Ovary (tissue), 9 donors: ENCODE data around the gene PODNL1. TPM values are rescaled to one million over a fixed set of nuclear protein-coding genes. Genes with fewer than 3 reads are reported as not detected.

Experiments used
- DNase-seq, 5 donors: peaks; one replicate each; pipeline ENCODE4 v3.0.0-alpha.2; 2019 to 2020
- H3K27ac ChIP-seq, 2 donors: fragments of 200-600 bp; one replicate each; pipeline versions ENCODE4 v1.5.1 to v1.8.0; 2019 to 2022
- H3K27me3 ChIP-seq: fragments of 200-600 bp; one replicate; pipeline ENCODE4 v1.8.0; 2022
- H3K36me3 ChIP-seq: fragments of 200-600 bp; sonication (generic); one replicate; pipeline ENCODE4 v1.5.1; 2019
- H3K4me1 ChIP-seq: one replicate; pipeline ENCODE4 v1.8.1; 2013; ENCODE audit warnings: mild to moderate bottlenecking, moderate library complexity; ENCODE audit not compliant: insufficient read depth
- H3K4me3 ChIP-seq: fragments of 200-600 bp; sonication (generic); one replicate; pipeline ENCODE4 v1.5.1; 2017
- H3K9me3 ChIP-seq, 2 donors: fragments of 200-600 bp in 1 of 2; sonication (generic) in 1 of 2; one replicate each; pipeline versions ENCODE4 v1.5.1 to v1.8.1; 2013 to 2019; ENCODE audit warnings: mild to moderate bottlenecking in 1 of 2, moderate library complexity in 1 of 2
- EP300 ChIP-seq: sonication (generic); formaldehyde crosslinking; IDR thresholded peaks from one replicate; pipeline ENCODE4 v1.6.1; 2017; ENCODE audit warnings: antibody characterized with exemption
- POLR2A ChIP-seq: fragments of 450-650 bp; IDR thresholded peaks from one replicate; pipeline ENCODE4 v1.6.1; 2017; ENCODE audit warnings: antibody characterized with exemption, mild to moderate bottlenecking, moderate library complexity
- WGBS, 3 donors: extraction: QIAGEN DNeasy Blood & Tissue Kit in 1 of 3; methylation state at CpG; one replicate each; pipeline versions ENCODE4 v1.1.5 to v1.1.7; 2013 to 2017; 5-methylcytosine and 5-hydroxymethylcytosine counted together
- intact Hi-C, 4 donors: fragments of 100-400 bp; cut with DNase I; formaldehyde crosslinking; loops; one replicate each; pipeline versions ENCODE4 v1.11.0 to v1.15.1; 2022 to 2023
- polyA plus RNA-seq, 2 donors: library from polyadenylated mRNA; stranded (reverse); fragments of 200-250 nt in 1 of 2; fragments of 350-450 nt in 1 of 2; fragmentation: Illumina TruSeq in 1 of 2; extraction: RNeasy Lipid Tissue Mini Kit (QIAGEN cat#74804) in 1 of 2; gene quantifications; one replicate each; pipeline ENCODE4 v1.2.3, GENCODE V29; 2013 to 2014
- total RNA-seq, 7 donors: library from RNA; depleted of rRNA in 2 of 7; stranded (reverse); fragments of >200 nt in 2 of 7; fragmentation: NEBNext Ultra II Directional in 3 of 7; extraction: Animal tissue kit (Norgen Biotek cat#: 25700) in 3 of 7; gene quantifications; one replicate each; pipeline versions ENCODE4 v1.1.0 to v1.2.4, GENCODE V29; 2016 to 2023
- TF ChIP-seq, protein P1 (sequence below), 3 donors: fragments of 450-650 bp in 2 of 3; fragments of 200-600 bp in 1 of 3; IDR thresholded peaks; one replicate each; pipeline versions ENCODE4 v1.5.1 to v1.8.0; 2016 to 2022; ENCODE audit warnings: antibody characterized with exemption in 3 of 3, mild to moderate bottlenecking in 1 of 3
- donor health status: DM: no; HTN: no; CAD: no; lungs with moderate emphysema.
- donor health status: DM: no; HTN: no; CAD: no.
- donor health status: Bipolar disorder and iron deficiency.
- donor health status: DM: yes; HTN: yes; CAD: no.
- donor health status: DM: no; HTN: no; CAD: no.
- donor health status: DM: yes; HTN: yes; CAD: no.

Gene PODNL1
- total and polyA plus RNA-seq, 9 donors, result 0.48 to 3.8 (median 1.4) TPM

DNA sequence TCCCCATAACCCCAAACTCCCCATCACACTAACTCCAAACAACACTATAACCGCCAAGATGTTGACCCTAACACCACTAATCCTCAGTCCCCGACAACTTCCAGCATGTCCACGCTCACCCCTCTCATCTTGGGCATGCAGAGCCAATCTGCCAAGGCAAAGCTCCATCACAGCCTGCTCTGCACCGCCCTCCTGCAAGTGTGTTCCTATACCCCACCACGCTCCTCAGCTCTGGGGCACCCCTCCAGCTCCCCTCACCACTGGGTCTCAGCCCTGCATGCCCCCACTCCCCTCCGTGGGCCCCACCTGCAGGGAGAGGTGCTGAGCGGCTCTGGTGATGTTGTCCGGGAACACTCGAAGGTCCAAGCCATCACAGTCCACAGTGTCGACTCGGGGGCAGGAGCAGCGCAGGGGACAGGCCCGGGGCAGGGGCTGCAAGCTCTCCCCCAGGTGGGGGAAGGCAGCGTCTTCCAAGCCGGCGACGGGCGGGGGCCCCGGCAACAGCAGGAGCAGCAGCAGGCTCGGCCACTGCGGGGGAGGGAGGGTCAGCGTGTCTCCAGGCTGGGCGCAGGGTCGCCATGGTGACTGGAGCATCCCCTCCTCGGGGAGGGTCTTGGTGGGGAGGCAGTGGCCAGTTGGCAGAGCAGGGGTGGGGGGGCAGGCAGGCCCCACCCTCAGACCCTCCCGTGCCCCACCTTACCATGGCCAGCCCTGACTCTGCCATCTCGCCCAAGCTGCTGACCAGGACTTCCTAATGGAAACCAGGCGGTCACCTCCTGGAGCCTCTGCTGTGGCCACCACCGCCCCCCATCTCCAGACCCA, 527 bp downstream of the PODNL1 start:
- Histone ChIP-seq H3K4me1 (peaks cover 6% of the 10 kb centered on the region), H3K27ac (no peak overlapping the region), H3K27me3 (no peaks in the 10 kb centered on the region), H3K36me3 (no peaks in the 10 kb centered on the region), H3K9me3 (no peaks in the 10 kb centered on the region), H3K4me3 (no peak overlapping the region)
- DNase-seq, result peak in 1 of 5 donors; percentile 54
- intact Hi-C loops, result no loop called here
- TF ChIP-seq POLR2A, result no peak
- no peak for TF ChIP-seq EP300
- TF ChIP-seq, protein P1, sequence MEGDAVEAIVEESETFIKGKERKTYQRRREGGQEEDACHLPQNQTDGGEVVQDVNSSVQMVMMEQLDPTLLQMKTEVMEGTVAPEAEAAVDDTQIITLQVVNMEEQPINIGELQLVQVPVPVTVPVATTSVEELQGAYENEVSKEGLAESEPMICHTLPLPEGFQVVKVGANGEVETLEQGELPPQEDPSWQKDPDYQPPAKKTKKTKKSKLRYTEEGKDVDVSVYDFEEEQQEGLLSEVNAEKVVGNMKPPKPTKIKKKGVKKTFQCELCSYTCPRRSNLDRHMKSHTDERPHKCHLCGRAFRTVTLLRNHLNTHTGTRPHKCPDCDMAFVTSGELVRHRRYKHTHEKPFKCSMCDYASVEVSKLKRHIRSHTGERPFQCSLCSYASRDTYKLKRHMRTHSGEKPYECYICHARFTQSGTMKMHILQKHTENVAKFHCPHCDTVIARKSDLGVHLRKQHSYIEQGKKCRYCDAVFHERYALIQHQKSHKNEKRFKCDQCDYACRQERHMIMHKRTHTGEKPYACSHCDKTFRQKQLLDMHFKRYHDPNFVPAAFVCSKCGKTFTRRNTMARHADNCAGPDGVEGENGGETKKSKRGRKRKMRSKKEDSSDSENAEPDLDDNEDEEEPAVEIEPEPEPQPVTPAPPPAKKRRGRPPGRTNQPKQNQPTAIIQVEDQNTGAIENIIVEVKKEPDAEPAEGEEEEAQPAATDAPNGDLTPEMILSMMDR (IDR thresholded peaks at IDR 0.05), result no peak
- WGBS, 3 donors, result 6 to 14% (median 6%) methylated on average over 18 to 29 of the region's 29 CpGs

DNA sequence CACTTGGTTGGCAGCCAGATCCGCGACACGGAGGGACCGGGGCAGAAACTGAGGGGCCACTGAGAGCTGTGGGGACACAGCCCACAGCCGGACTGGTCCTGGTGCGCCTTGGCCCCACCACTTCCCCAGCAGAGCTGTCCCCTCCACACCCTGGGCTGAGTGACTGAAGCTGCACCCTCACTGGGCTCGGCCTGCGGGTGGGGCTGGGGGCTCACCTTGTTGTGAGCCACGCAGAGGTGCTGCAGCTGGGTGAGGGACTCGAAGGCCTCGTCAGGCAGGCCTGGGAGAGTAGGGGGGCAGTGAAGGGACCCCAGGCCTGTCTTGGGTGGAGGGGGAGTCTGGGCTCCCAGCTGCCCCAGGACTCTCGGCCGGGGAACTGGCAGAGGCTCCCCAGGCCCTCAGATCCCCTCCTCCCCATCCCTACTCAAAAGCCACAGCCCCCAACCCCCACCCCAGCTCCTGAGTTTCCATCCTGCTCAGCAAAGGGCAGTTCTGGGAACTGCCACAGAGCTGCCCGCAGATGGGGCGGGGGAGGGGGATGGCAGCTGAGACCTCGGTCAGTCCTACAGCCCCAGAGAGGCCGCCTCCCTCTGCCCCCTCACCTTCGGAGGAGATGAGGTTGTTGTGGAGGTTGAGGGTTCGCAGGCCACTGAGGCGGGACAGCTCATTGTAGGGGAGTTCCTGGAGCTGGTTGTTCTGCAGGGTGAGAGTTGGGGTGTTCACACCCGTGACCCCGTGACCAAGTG, 2.3 kb downstream of the PODNL1 start:
- no peak for TF ChIP-seq EP300
- TF ChIP-seq POLR2A, result no peak
- no peak overlapping the region for H3K27ac ChIP-seq
- no peaks in the 10 kb centered on the region for H3K27me3 ChIP-seq
- no peaks in the 10 kb centered on the region for H3K36me3 ChIP-seq
- H3K9me3 ChIP-seq, result no peaks in the 10 kb centered on the region
- WGBS, 3 donors, result 82 to 85% (median 82%) methylated on average over 20 to 22 of the region's 22 CpGs
- intact Hi-C loops, result no loop called here
- no peak for DNase-seq
- H3K4me1 ChIP-seq, result peaks cover 6% of the 10 kb centered on the region
- H3K4me3 ChIP-seq, result no peak overlapping the region

DNA sequence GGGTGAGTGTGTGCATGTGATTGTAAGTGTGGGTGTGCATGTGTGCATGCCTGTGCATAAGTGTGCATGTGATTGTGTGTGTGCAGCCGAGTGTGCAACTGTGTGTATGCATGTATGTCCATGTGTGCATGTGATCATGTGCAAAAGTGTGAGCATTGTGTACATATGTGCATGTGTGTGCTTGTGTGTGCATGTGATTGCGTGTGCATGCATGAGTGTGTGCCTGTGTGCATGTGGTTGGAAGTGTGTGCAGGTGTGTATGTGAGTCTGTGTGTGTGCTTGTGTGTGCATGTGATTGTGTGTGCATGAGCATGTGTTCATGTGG, 3.5 kb downstream of the PODNL1 start:
- Histone ChIP-seq H3K4me3 (no peak overlapping the region), H3K4me1 (peaks cover 6% of the 10 kb centered on the region), H3K27ac (no peak overlapping the region), H3K36me3 (no peaks in the 10 kb centered on the region), H3K27me3 (no peaks in the 10 kb centered on the region), H3K9me3 (no peaks in the 10 kb centered on the region)
- WGBS, 3 donors, result 85 to 96% (median 95%) methylated on average over 2 of the region's 2 CpGs
- intact Hi-C loops, result no loop called here
- DNase-seq, result no peak
- TF ChIP-seq EP300 (no peak), POLR2A (no peak)
- TF ChIP-seq, protein P1 (IDR thresholded peaks at IDR 0.05), result no peak

DNA sequence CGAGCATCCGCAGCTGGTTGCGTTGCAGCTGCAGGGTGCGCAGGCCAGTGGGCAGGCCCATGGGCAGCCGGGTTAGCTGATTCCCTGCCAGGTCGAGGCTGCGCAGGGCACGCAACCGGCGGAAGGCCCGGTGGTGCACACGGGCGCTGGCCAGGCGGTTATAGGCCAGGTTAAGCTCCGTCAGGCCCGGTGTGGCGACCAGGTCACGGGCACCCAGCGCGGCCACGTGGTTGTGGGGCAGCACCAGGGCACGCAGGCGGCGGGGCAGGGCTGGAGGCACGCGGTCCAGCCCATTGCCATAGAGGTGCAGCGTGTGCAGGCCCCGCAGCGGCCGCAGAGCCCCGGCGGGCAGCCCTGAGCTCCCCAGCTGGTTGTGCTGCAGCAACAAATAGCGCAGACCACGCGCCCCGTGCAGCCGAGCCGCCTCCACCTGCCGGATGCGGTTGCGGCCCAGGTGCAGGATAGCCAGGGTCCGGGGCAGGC, 5.3 kb downstream of the PODNL1 start:
- H3K4me3 ChIP-seq, result no peak overlapping the region
- no peaks in the 10 kb centered on the region for H3K27me3 ChIP-seq
- no peak overlapping the region for H3K27ac ChIP-seq
- H3K9me3 ChIP-seq, result no peaks in the 10 kb centered on the region
- peaks cover 3% of the 10 kb centered on the region for H3K4me1 ChIP-seq
- intact Hi-C loops, result no loop called here
- WGBS, 3 donors, result 88 to 91% (median 89%) methylated on average over 37 to 42 of the region's 42 CpGs
- DNase-seq, result no peak
- TF ChIP-seq EP300 (no peak), POLR2A (no peak)
- TF ChIP-seq, protein P1 (IDR thresholded peaks at IDR 0.05), result no peak
- H3K36me3 ChIP-seq, result no peaks in the 10 kb centered on the region
